H1 (cell line): ENCODE results near the gene BATF3. TPM values are rescaled to one million over a fixed set of nuclear protein-coding genes. Genes with fewer than 3 reads are reported as not detected.
"Not testable (repeated sequence)": the region's sequence is repeated elsewhere in the genome, so short reads cannot be mapped to it uniquely, and the experiment has no call there.

Source experiments
- CTCF ChIA-PET: fragments of 300-600 bp; sonication (Branson Sonifier 250); formaldehyde crosslinking; loops from one replicate; lab custom pipeline; 2021; ENCODE audit not compliant: partially characterized antibody; lab: Charles Lee
- POLR2A ChIA-PET: fragments of 300-600 bp; sonication (Branson Sonifier 250); formaldehyde crosslinking; loops from one replicate; lab custom pipeline; 2021; ENCODE audit warnings: inconsistent platforms; ENCODE audit not compliant: partially characterized antibody; lab: Charles Lee
- DNase-seq, 2 experiments: peaks; one replicate each; pipeline versions ENCODE4 v3.0.0 to v3.0.0-alpha.2; 2010 to 2022; ENCODE audit warnings: low spot score in 2 of 2, low read depth in 1 of 2, mixed read lengths in 1 of 2
- FAIRE-seq: peaks from 2 replicates; lab custom pipeline; 2011; peaks lifted over from hg19 to GRCh38; lab: Jason Lieb, UNC
- H2AFZ ChIP-seq: 2 replicates; pipeline ENCODE4 v1.8.1; 2012; ENCODE audit warnings: low read length, inconsistent platforms
- H2AK5ac ChIP-seq: 2 replicates; pipeline ENCODE4 v1.6.1; 2013; ENCODE audit warnings: low read depth, low read length
- H2BK120ac ChIP-seq: replicated peaks from 2 replicates; pipeline ENCODE3; 2013; ENCODE audit warnings: low read depth, low read length, inconsistent platforms
- H2BK12ac ChIP-seq: 2 replicates; pipeline ENCODE4 v1.6.1; 2013; ENCODE audit warnings: low read depth, low read length
- H2BK15ac ChIP-seq: 2 replicates; pipeline ENCODE4 v1.6.1; 2013; ENCODE audit warnings: low read length
- H2BK20ac ChIP-seq: 2 replicates; pipeline ENCODE4 v1.6.1; 2013; ENCODE audit warnings: low read length
- H2BK5ac ChIP-seq: 2 replicates; pipeline ENCODE4 v1.6.1; 2013; ENCODE audit warnings: low read depth, low read length
- H3K14ac ChIP-seq: 2 replicates; pipeline ENCODE4 v1.6.1; 2013; ENCODE audit warnings: inconsistent platforms; ENCODE audit not compliant: insufficient read length
- H3K18ac ChIP-seq: 2 replicates; pipeline ENCODE4 v1.6.1; 2013; ENCODE audit warnings: low read length; ENCODE audit errors: extremely low read depth
- H3K23ac ChIP-seq: 2 replicates; pipeline ENCODE4 v1.6.1; 2013; ENCODE audit warnings: inconsistent platforms; ENCODE audit not compliant: insufficient read length
- H3K23me2 ChIP-seq: 2 replicates; pipeline ENCODE4 v1.6.1; 2013; ENCODE audit warnings: low read depth, low read length
- H3K27ac ChIP-seq: 2 replicates; pipeline ENCODE4 v1.6.1; 2011; ENCODE audit warnings: low read depth, low read length, inconsistent platforms
- H3K27me3 ChIP-seq, 4 experiments: replicated peaks in 1 of 4; 1 replicate in 1 of 4; 2 replicates in 3 of 4; pipeline versions ENCODE4 v1.6.1 to v1.8.1; 2011 to 2013; ENCODE audit warnings: low read length in 3 of 4, mild to moderate bottlenecking in 3 of 4, inconsistent platforms in 2 of 4, mixed read lengths in 2 of 4, moderate library complexity in 1 of 4; ENCODE audit not compliant: control insufficient read depth in 3 of 4, insufficient read depth in 3 of 4; ENCODE audit errors: extremely low read depth in 1 of 4
- H3K36me3 ChIP-seq, 4 experiments: 2 replicates each; pipeline versions ENCODE4 v1.6.1 to v1.8.1; 2011 to 2013; ENCODE audit warnings: mild to moderate bottlenecking in 4 of 4, low read length in 3 of 4, moderate library complexity in 2 of 4, control low read depth in 1 of 4, inconsistent platforms in 1 of 4; ENCODE audit not compliant: insufficient read depth in 4 of 4, control insufficient read depth in 2 of 4
- H3K4ac ChIP-seq: replicated peaks from 2 replicates; pipeline ENCODE3; 2013; ENCODE audit warnings: low read length, low read depth, mixed read lengths, inconsistent platforms; ENCODE audit not compliant: insufficient read length
- H3K4me1 ChIP-seq, 4 experiments: replicated peaks in 1 of 4; 1 replicate in 1 of 4; 2 replicates in 3 of 4; pipeline versions ENCODE4 v1.6.1 to v1.8.1; 2011 to 2013; ENCODE audit warnings: low read length in 3 of 4, inconsistent platforms in 2 of 4, mixed read lengths in 1 of 4; ENCODE audit not compliant: insufficient read depth in 4 of 4, control insufficient read depth in 3 of 4
- H3K4me2 ChIP-seq, 2 experiments: 2 replicates each; pipeline versions ENCODE4 v1.6.1 to v1.8.1; 2011 to 2013; ENCODE audit warnings: low read depth in 2 of 2, low read length in 2 of 2, control low read depth in 1 of 2, inconsistent platforms in 1 of 2, mild to moderate bottlenecking in 1 of 2; ENCODE audit not compliant: insufficient read depth in 1 of 2
- H3K4me3 ChIP-seq, 4 experiments: fragments of 200-600, 300-600 bp in 1 of 4; sonication (generic), shearing (Covaris generic), sonication (Bioruptor Twin) in 1 of 4; 2 replicates each; pipeline versions ENCODE4 v1.5.1 to v1.8.1; 2011 to 2016; ENCODE audit warnings: low read length in 4 of 4, low read depth in 3 of 4, control low read depth in 2 of 4, inconsistent platforms in 2 of 4, mild to moderate bottlenecking in 2 of 4, mixed read lengths in 1 of 4, moderate library complexity in 1 of 4; ENCODE audit not compliant: insufficient read depth in 2 of 4; ENCODE audit errors: extremely low read depth in 1 of 4
- H3K56ac ChIP-seq: replicated peaks from 2 replicates; pipeline ENCODE3; 2013; ENCODE audit warnings: low read depth, mild to moderate bottlenecking, mixed read lengths, low read length, inconsistent platforms; ENCODE audit not compliant: insufficient read length
- H3K79me1 ChIP-seq: 2 replicates; pipeline ENCODE4 v1.6.1; 2013; ENCODE audit warnings: low read depth, low read length, control low read depth
- H3K79me2 ChIP-seq, 2 experiments: 2 replicates each; pipeline versions ENCODE4 v1.6.1 to v1.8.1; 2012 to 2013; ENCODE audit warnings: low read length in 2 of 2, mild to moderate bottlenecking in 2 of 2, inconsistent platforms in 1 of 2; ENCODE audit not compliant: insufficient read depth in 2 of 2, control insufficient read depth in 1 of 2
- H3K9ac ChIP-seq, 4 experiments: replicated peaks in 1 of 4; 1 replicate in 1 of 4; 2 replicates in 3 of 4; pipeline versions ENCODE4 v1.6.1 to v1.8.1; 2011 to 2013; ENCODE audit warnings: low read depth in 3 of 4, low read length in 3 of 4, control low read depth in 2 of 4, mild to moderate bottlenecking in 2 of 4, moderate library complexity in 2 of 4, inconsistent platforms in 1 of 4; ENCODE audit errors: extremely low read depth in 1 of 4
- H3K9me3 ChIP-seq, 2 experiments: 2 replicates each; pipeline versions ENCODE4 v1.6.1 to v1.8.1; 2012 to 2013; ENCODE audit warnings: mild to moderate bottlenecking in 2 of 2, moderate library complexity in 2 of 2, control low read depth in 1 of 2, inconsistent platforms in 1 of 2, low read depth in 1 of 2, low read length in 1 of 2, mixed read lengths in 1 of 2; ENCODE audit not compliant: insufficient read depth in 2 of 2
- H4K20me1 ChIP-seq, 2 experiments: replicated peaks in 1 of 2; 2 replicates each; pipeline versions ENCODE3 to v1.8.1; 2011 to 2013; ENCODE audit warnings: inconsistent platforms in 2 of 2, low read length in 2 of 2, mild to moderate bottlenecking in 1 of 2; ENCODE audit not compliant: insufficient read depth in 2 of 2, control insufficient read depth in 1 of 2
- H4K5ac ChIP-seq: 2 replicates; pipeline ENCODE4 v1.6.1; 2013; ENCODE audit warnings: low read length, low read depth, mixed read lengths, inconsistent platforms; ENCODE audit not compliant: insufficient read length
- H4K8ac ChIP-seq: 2 replicates; pipeline ENCODE4 v1.8.0; 2013; ENCODE audit warnings: mild to moderate bottlenecking, moderate library complexity, low read length, inconsistent platforms; ENCODE audit not compliant: insufficient read depth; ENCODE audit errors: extremely low read depth
- H4K91ac ChIP-seq: replicated peaks from 2 replicates; pipeline ENCODE3; 2013; ENCODE audit warnings: low read length, mixed read lengths, inconsistent platforms; ENCODE audit not compliant: insufficient read length
- YY1 ChIP-seq: IDR thresholded peaks from 2 replicates; pipeline ENCODE4 v1.6.1; 2011; ENCODE audit warnings: low read depth, mild to moderate bottlenecking, low read length
- WGBS, 2 experiments: shearing (Covaris generic) in 1 of 2; methylation state at CpG; one replicate each; pipeline versions ENCODE4 v1.1.6 to v1.1.7; 2013 to 2015; ENCODE audit warnings: low lambda C conversion rate in 2 of 2, mixed read lengths in 2 of 2, inconsistent platforms in 1 of 2, low coverage in 1 of 2, missing lambda C conversion rate in 1 of 2; ENCODE audit not compliant: insufficient replicate concordance in 2 of 2, insufficient coverage in 1 of 2, insufficient read length in 1 of 2; ENCODE audit errors: extremely low coverage in 1 of 2, missing lambda C conversion rate in 1 of 2; 5-methylcytosine and 5-hydroxymethylcytosine counted together
- polyA plus RNA-seq, 7 experiments: library from polyadenylated mRNA; depleted of rRNA in 3 of 7; stranded (reverse) in 5 of 7; unstranded in 2 of 7; fragments of >200 nt in 5 of 7; fragments of 200-250 nt in 2 of 7; gene quantifications; 1 replicate in 5 of 7; 2 replicates in 1 of 7; 4 replicates in 1 of 7; pipeline versions ENCODE4 v1.2.1 to v1.2.3, GENCODE V29; 2011 to 2013; ENCODE audit warnings: missing spikeins in 2 of 7, mixed read lengths in 2 of 7
- total RNA-seq: library from RNA; stranded (reverse); fragmentation: NEBNext Ultra II Directional; extraction: Animal tissue kit (Norgen Biotek cat#: 25700); gene quantifications from 2 replicates; pipeline ENCODE4 v1.2.1, GENCODE V29; 2021

Gene BATF3
- total and polyA plus RNA-seq, 2 of the 8 experiments (the other 6 are each of a cell fraction or from before 2014, with no cell fraction given), result 6.3 TPM

- H3K23me2 ChIP-seq, FAIRE-seq, H2BK120ac ChIP-seq, H3K9me3 ChIP-seq, H3K79me2 ChIP-seq, H3K56ac ChIP-seq, H3K27ac ChIP-seq, H3K18ac ChIP-seq, H2BK12ac ChIP-seq, H2AFZ ChIP-seq, H2BK5ac ChIP-seq, H4K20me1 ChIP-seq, H3K27me3 ChIP-seq, H2BK20ac ChIP-seq, H3K4me3 ChIP-seq, H3K79me1 ChIP-seq, H2AK5ac ChIP-seq, H3K9ac ChIP-seq, H3K14ac ChIP-seq, H4K5ac ChIP-seq, H3K4me1 ChIP-seq, H3K4ac ChIP-seq, H4K91ac ChIP-seq, H2BK15ac ChIP-seq, H3K36me3 ChIP-seq, H3K23ac ChIP-seq: not testable (repeated sequence)
- Histone ChIP-seq H4K8ac (peak overlapping the region; percentile 57; the same call in 1 of the 2 replicates), H3K4me2 (peak overlapping the region; percentile 31 to 33; a peak in 3 of 4 replicates)
- CTCF ChIA-PET, result interaction anchor here (0.7 to 1.5 kb wide), 3 partner anchors 28 to 835 kb away, joined by 3 to 4 read pairs (median 3); no protein-coding TSS in a partner anchor
- DNase-seq, result peak in 1 of 2 experiments; percentile 60
- WGBS, 2 experiments, result 64% methylated on average over 6 of the region's 7 CpGs; no CpG with 5 or more reads in 1 of the 2 experiments
- POLR2A ChIA-PET, result interaction anchor here (0.7 to 3.5 kb wide), 6 partner anchors 9 to 336 kb away, joined by 3 to 12 read pairs (median 4); partner anchors contain the start of gene ATF3
- 0 out of 2 replicates have a peak, but pooled peaks have one; percentile 27 for TF ChIP-seq YY1
These were observed 41.4 kb downstream of the BATF3 start for GRCh38 chr1:212658250-212658649.
